Transverse colon (tissue), 4 donors: ENCODE results near the gene RNU1-2.
"Not testable (repeated sequence)": the region's sequence is repeated elsewhere in the genome, so short reads cannot be mapped to it uniquely, and the experiment has no call there.

Source experiments
- EP300 ChIP-seq: sonication (generic); formaldehyde crosslinking; IDR thresholded peaks from one replicate; pipeline ENCODE4 v1.6.1; 2017; ENCODE audit warnings: antibody characterized with exemption, low read depth
- POLR2A ChIP-seq: fragments of 450-650 bp; IDR thresholded peaks from one replicate; pipeline ENCODE4 v1.6.1; 2016; ENCODE audit warnings: antibody characterized with exemption, mild to moderate bottlenecking, moderate library complexity
- POLR2AphosphoS5 ChIP-seq, 3 donors: sonication (generic); formaldehyde crosslinking; IDR thresholded peaks; one replicate each; pipeline ENCODE4 v1.6.1; 2016; ENCODE audit warnings: antibody characterized with exemption in 3 of 3
- TF ChIP-seq, protein P1 (sequence below), 5 experiments: fragments of 200-600 bp in 3 of 5; fragments of 450-650 bp in 2 of 5; sonication (generic) in 3 of 5; IDR thresholded peaks; 1 replicate in 2 of 5; 2 replicates in 3 of 5; pipeline ENCODE4 v1.5.1; 2016 to 2017; ENCODE audit warnings: antibody characterized with exemption in 5 of 5, inconsistent platforms in 3 of 5, mild to moderate bottlenecking in 2 of 5, moderate library complexity in 1 of 5

DNA sequence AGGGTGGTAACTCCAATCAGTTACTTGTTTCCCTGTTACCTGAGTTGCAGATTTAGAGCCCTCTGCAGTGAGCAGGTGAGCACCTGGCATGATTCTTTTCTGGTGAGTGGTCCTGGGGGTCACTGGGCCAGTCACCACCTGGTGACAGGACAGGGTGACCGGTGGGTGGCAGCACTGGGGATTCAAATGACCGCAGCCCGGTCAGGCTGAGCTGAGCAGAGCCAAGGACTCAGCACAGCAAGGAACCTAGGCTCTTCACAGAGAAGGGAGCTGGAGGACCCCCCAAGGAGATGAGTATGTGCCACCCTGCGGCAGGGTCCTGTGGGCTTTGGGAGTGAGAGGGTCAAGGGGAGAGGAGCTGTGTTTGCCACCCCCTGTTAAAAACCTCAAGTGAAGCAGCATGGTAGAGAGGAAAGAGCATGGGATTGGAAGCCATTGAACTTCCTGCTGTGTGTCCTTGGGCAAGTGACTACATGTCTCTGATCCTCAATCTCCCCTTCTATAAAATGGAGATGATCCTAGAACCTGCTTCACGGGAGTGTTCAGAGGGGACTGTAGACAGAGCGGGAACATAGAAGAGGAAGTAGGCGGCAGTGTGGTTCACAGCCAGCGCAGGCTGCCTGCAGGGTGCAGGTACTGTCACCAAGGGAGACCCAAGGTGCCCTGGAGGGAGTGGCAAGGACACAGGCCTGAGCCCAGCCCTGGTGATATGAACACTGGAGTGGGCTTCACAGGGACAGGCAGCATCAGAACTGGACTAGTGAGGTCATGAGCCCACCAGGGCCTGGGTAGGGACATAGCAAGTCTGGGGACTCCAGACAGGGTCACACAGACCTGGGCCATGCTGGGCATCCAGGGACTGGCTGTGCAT, 16.3 kb downstream of the RNU1-2 start:
- not testable (repeated sequence) for TF ChIP-seq POLR2A; EP300; POLR2AphosphoS5 (IDR thresholded peaks at IDR 0.05)
- TF ChIP-seq, protein P1, sequence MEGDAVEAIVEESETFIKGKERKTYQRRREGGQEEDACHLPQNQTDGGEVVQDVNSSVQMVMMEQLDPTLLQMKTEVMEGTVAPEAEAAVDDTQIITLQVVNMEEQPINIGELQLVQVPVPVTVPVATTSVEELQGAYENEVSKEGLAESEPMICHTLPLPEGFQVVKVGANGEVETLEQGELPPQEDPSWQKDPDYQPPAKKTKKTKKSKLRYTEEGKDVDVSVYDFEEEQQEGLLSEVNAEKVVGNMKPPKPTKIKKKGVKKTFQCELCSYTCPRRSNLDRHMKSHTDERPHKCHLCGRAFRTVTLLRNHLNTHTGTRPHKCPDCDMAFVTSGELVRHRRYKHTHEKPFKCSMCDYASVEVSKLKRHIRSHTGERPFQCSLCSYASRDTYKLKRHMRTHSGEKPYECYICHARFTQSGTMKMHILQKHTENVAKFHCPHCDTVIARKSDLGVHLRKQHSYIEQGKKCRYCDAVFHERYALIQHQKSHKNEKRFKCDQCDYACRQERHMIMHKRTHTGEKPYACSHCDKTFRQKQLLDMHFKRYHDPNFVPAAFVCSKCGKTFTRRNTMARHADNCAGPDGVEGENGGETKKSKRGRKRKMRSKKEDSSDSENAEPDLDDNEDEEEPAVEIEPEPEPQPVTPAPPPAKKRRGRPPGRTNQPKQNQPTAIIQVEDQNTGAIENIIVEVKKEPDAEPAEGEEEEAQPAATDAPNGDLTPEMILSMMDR (IDR thresholded peaks at IDR 0.05): not testable (repeated sequence)
